Loucy (cell line): Measurements from ENCODE around the gene PKIB.

Source experiments
- H2AFZ ChIP-seq: fragments of 200-600 bp; sonication (generic); 2 replicates; pipeline ENCODE4 v1.6.0; 2016; ENCODE audit warnings: antibody characterized with exemption, mild to moderate bottlenecking, low read length, moderate library complexity
- H3F3A ChIP-seq: fragments of 200-600 bp; 2 replicates; pipeline ENCODE4 v1.6.0; 2016; ENCODE audit warnings: antibody characterized with exemption, low read depth, mild to moderate bottlenecking
- H3K27me3 ChIP-seq: fragments of 200-600 bp; sonication (generic); 2 replicates; pipeline ENCODE4 v1.6.1; 2014; ENCODE audit warnings: low read length, mild to moderate bottlenecking; ENCODE audit not compliant: insufficient read depth, poor library complexity, severe bottlenecking
- H3K36me3 ChIP-seq: fragments of 200-600 bp; sonication (generic); 2 replicates; pipeline ENCODE4 v1.6.1; 2016; ENCODE audit warnings: low read length; ENCODE audit not compliant: insufficient read depth
- H3K4me1 ChIP-seq: fragments of 200-600 bp; sonication (generic); 2 replicates; pipeline ENCODE4 v1.5.1; 2014; ENCODE audit warnings: low read length, mild to moderate bottlenecking; ENCODE audit not compliant: insufficient read depth, poor library complexity, severe bottlenecking
- H3K4me2 ChIP-seq: fragments of 200-600 bp; sonication (generic); 2 replicates; pipeline ENCODE4 v1.6.0; 2014; ENCODE audit warnings: antibody characterized with exemption, low read length, low read depth, mild to moderate bottlenecking; ENCODE audit not compliant: poor library complexity, severe bottlenecking
- H3K4me3 ChIP-seq: fragments of 200-600 bp; sonication (generic); 2 replicates; pipeline ENCODE4 v1.5.1; 2014; ENCODE audit warnings: low read length, mild to moderate bottlenecking, mixed read lengths; ENCODE audit not compliant: poor library complexity, severe bottlenecking
- H3K79me2 ChIP-seq: fragments of 200-600 bp; sonication (generic); 2 replicates; pipeline ENCODE4 v1.6.1; 2014; ENCODE audit warnings: low read length; ENCODE audit not compliant: insufficient read depth
- H3K9ac ChIP-seq: fragments of 200-600 bp; sonication (generic); 2 replicates; pipeline ENCODE4 v1.6.0; 2014; ENCODE audit warnings: mild to moderate bottlenecking, low read depth, low read length, moderate library complexity; ENCODE audit not compliant: poor library complexity, severe bottlenecking
- H3K9me2 ChIP-seq: fragments of 200-600 bp; sonication (generic); replicated peaks from 2 replicates; pipeline ENCODE4 v1.6.1; 2016; ENCODE audit warnings: low read depth, low read length, mixed read lengths
- H3K9me3 ChIP-seq: fragments of 200-600 bp; sonication (generic); 2 replicates; pipeline ENCODE4 v1.6.1; 2014; ENCODE audit warnings: mild to moderate bottlenecking, antibody characterized with exemption, low read length, low read depth; ENCODE audit not compliant: insufficient read depth
- H4K20me1 ChIP-seq: fragments of 200-600 bp; sonication (generic); 2 replicates; pipeline ENCODE4 v1.6.0; 2014; ENCODE audit warnings: antibody characterized with exemption, low read length, mild to moderate bottlenecking; ENCODE audit not compliant: insufficient read depth, poor library complexity, severe bottlenecking
- CTCF ChIP-seq: fragments of 200-600 bp; sonication (generic); conservative IDR thresholded peaks from 2 replicates; pipeline ENCODE4 v1.5.1; 2014; ENCODE audit warnings: mild to moderate bottlenecking, antibody characterized with exemption, low read length
- EZH2phosphoT487 ChIP-seq: fragments of 200-600 bp; IDR thresholded peaks from 2 replicates; pipeline ENCODE4 v1.6.1; 2018; ENCODE audit warnings: antibody characterized with exemption, mild to moderate bottlenecking, moderate library complexity, borderline replicate concordance

PKIB gene

GRCh38 chr6:122696079-122696478 is 85.9 kb downstream of the PKIB start:
- H3K9ac ChIP-seq: no peak overlapping the region
- no peaks in the 10 kb centered on the region for H3K79me2 ChIP-seq
- no peaks in the 10 kb centered on the region for H3K27me3 ChIP-seq
- no peaks in the 10 kb centered on the region for H3K36me3 ChIP-seq
- H4K20me1 ChIP-seq: no peaks in the 10 kb centered on the region
- H3K4me1 ChIP-seq: no peaks in the 10 kb centered on the region
- no peak for TF ChIP-seq CTCF
- H2AFZ ChIP-seq: no peak overlapping the region
- no peak overlapping the region for H3K4me2 ChIP-seq
- no peaks in the 10 kb centered on the region for H3F3A ChIP-seq
- H3K4me3 ChIP-seq: no peak overlapping the region
- no peaks in the 10 kb centered on the region for H3K9me2 ChIP-seq
- H3K9me3 ChIP-seq: no peaks in the 10 kb centered on the region

GRCh38 chr6:122696853-122697252 is 86.6 kb downstream of the PKIB start:
- H3F3A ChIP-seq: no peaks in the 10 kb centered on the region
- H3K4me3 ChIP-seq: no peak overlapping the region
- no peaks in the 10 kb centered on the region for H4K20me1 ChIP-seq
- no peak overlapping the region for H3K9ac ChIP-seq
- no peaks in the 10 kb centered on the region for H3K9me3 ChIP-seq
- no peaks in the 10 kb centered on the region for H3K79me2 ChIP-seq
- H3K9me2 ChIP-seq: no peaks in the 10 kb centered on the region
- no peak overlapping the region for H3K4me2 ChIP-seq
- H3K27me3 ChIP-seq: no peaks in the 10 kb centered on the region
- H3K36me3 ChIP-seq: no peaks in the 10 kb centered on the region
- no peak overlapping the region for H2AFZ ChIP-seq
- no peaks in the 10 kb centered on the region for H3K4me1 ChIP-seq
- TF ChIP-seq EZH2phosphoT487: no peak
- TF ChIP-seq CTCF: no peak

GRCh38 chr6:122697458-122697857 is 87.3 kb downstream of the PKIB start:
- Histone ChIP-seq H4K20me1 (no peaks in the 10 kb centered on the region), H3K4me2 (no peak overlapping the region)

More at GRCh38 chr6:122697458-122697857, 87.3 kb downstream of the PKIB start:
- Histone ChIP-seq H3K9me3 (no peaks in the 10 kb centered on the region), H3K4me1 (no peaks in the 10 kb centered on the region), H2AFZ (no peak overlapping the region), H3K9ac (no peak overlapping the region), H3K27me3 (no peaks in the 10 kb centered on the region), H3K4me3 (no peak overlapping the region), H3F3A (no peaks in the 10 kb centered on the region), H3K79me2 (no peaks in the 10 kb centered on the region), H3K9me2 (no peaks in the 10 kb centered on the region), H3K36me3 (no peaks in the 10 kb centered on the region)
- TF ChIP-seq CTCF (no peak), EZH2phosphoT487 (no peak)
